GM20431 (cell line): ENCODE measurements around the gene ZC3H10.
"Not testable (repeated sequence)": the region's sequence is repeated elsewhere in the genome, so short reads cannot be mapped to it uniquely, and the experiment has no call there.

Experiments
- in situ Hi-C: fragments of 300-500 bp; cut with MseI, MboI; formaldehyde crosslinking; loops from one replicate; pipeline ENCODE4 v1.15.0; 2020; ENCODE audit warnings: low sequenced_read_pairs; ENCODE audit not compliant: unreplicated experiment

The ZC3H10 gene

DNA sequence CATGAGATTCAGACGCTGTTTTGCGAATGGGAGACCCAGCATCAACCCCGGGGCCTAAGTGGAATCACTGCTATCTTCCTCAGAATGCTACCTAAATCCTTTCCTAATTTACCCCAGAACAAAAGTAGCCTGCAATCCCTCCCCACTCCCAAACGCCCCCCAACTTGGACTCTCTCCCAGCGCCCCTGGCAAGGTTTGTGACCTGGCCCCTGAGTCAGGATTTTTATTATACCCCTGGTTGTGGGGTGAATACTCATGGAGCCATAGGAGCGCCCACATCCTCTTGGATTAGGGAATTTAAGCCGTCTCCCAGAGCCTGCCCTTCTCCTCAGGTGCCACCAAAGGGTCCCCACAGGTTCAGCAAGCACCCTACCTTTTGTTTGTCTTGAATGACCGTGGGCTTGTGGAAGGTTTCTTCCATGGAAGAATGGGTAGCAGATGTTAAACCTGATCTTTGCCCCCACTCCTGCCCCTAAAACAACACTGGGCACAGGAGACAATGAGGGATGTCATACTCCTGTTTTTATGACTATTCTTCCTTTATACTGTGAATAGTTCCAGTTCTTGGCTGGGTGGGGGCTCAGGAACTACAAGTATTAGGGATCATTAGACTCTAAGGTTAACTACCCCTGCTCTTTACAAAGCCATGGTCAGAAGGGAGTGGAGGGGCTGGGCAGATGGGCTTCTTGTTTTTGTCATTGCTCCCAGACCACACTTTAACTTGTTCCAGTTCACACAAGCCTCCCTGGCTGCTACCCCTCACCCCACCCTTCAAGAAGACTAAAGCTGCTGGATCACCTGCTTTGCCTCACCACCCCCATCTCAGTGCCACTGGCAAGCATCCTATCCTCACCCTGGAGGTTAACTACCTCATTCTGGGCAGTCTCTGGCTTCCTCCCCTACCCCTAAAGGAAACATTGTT is 35.0 kb downstream of the ZC3H10 start:
- in situ Hi-C loops, result no loop called here

DNA sequence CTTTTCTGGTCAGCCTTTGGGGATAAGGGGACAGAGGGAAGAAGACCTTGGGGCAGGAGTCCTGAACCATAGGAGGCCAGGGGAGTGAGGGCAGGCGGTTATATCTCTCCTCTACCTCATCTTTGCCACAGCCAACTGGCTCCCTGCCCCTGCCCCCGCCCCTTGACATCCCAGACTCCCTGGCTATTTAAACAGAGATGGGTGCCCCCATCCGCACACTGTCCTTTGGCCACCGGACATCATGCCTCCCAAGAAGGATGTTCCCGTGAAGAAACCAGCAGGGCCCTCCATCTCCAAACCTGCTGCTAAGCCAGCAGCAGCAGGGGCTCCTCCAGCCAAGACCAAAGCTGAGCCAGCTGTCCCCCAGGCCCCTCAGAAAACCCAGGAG is 35.6 kb downstream of the ZC3H10 start:
- in situ Hi-C loops, result no loop called here

DNA sequence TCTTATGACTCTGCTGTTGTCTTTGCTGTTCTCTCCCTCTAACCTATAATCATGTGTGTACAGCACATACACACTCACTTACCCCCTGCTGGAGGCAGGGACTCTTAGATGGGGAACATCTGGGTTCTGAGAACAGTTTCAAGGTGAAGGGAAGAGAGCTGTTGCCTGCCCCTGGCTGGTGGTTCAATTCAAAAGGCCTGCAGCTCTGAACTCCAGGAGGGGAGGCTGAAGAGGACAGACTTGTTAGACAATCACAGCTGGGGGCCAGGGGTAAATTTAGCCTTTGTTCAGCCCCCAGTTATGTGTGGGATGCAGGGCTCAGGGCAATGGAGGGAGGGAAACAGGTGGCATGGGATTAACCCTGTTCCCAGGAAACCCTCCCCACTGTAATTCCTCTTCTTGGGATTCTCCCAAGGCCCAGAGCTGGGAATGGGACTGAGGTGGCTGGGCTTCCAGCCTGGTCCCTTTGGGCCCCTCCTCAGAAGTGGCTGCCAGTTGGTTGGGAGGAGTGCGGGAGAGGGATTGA is 36.2 kb downstream of the ZC3H10 start:
- in situ Hi-C loops, result no loop called here

DNA sequence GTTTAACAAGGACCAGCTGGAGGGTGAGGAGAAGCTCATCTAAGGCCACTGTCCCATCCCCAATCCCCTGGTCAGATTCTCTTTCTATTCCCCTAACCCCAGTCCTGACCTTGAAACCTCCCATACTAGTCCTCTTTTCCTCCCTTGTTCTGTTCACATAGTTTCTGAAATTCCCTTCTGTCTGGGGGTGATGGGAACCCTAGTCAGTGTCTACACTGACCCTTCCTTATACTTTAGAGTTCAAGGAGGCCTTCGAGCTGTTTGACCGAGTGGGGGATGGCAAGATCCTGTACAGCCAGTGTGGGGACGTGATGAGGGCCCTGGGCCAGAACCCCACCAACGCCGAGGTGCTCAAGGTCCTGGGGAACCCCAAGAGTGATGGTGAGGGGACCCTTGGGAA is 36.8 kb downstream of the ZC3H10 start:
- in situ Hi-C loops, result no loop called here

DNA sequence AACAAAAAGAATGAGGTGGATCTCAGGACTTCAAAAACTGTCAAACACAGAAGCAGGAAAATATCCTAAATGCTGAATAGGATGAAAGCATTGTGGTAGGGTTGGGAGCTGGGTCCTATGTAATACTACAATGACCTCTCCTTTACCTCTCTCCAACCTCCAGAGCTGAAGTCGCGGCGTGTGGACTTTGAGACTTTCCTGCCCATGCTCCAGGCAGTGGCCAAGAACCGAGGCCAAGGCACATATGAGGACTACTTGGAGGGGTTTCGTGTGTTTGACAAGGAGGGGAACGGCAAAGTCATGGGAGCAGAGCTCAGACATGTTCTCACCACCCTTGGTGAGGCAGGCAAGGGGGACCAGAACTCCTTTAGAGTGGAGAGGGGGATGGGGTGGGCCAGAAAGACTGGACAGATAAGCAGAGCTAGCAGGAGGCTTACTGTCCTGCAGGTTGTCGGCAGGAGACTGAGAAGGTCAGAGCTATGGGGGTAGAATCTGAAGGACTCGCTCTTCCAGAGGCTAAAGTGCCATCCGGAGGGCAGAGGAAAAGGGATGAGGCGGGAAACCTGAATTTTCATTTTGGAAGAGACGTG is 37.3 kb downstream of the ZC3H10 start:
- in situ Hi-C loops, result no loop called here

DNA sequence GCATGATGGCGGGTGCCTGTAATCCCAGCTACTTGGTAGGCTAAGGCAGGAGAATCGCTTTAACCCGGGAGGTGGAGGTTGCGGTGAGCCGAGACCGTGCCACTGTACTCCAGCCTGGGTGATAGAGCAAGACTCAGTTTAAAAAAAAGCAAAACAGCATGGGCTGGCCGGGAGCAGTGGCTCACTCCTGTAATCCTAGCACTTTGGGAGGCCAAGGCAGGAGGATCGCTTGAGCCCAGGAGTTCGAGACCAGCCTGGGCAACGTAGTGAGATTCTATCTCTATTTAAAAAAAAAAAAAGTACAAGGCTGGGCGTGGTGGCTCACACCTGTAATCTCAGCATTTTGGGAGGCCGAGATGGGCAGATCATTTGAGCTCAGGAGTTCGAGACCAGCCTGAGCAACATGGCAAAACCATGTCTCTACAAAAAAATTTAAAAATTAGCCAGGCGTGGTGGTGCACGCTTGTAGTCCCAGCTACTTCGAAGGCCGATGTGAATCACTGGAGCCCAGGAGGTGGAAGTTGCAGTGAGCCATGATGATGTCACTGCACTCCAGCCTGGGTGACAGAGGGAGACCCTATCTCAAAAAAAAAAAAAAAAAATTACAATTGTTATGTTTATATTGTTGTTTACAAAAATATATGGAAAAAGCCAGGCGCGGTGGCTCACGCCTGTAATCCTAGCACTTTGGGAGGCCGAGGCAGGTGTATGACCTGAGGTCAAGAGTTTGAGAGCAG is 38.6 kb downstream of the ZC3H10 start:
- in situ Hi-C loops, result not testable (repeated sequence)

DNA sequence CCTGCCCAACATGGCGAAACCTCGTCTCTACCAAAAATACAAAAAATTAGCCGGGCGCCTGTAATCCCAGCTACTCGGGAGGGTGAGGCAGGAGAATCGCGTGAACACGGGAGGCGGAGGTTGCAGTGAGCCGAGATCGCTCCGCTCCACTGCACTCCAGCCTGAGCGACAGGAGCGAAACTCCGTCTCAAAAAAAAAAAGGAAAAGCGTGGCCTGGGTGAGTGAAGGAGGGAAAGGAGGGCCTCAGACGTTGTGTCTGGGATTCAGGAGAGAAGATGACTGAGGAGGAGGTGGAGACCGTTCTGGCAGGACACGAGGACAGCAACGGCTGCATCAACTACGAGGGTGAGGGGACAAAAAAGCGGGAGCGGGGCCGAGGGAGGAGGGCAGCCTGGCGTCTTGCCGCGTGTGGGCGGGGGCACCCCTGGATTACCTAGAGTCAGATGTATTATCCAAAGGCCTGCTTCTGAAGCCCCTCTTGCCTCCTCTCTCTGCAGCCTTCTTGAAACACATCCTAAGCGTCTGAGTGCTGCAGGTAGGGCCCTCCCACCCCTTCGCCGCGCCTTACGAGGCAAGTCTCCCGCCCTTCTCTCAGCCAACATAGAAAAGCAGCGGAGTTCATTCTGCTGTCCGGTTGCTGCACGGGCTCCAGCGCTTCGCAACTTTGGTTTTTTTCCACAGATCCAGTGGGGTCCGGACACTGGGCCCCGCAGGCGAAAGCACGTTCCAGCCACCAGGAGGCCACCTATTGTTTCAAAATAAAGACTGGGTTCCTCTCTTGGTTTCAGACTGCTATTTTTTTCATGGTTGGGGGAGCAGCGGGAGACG is 39.3 kb downstream of the ZC3H10 start:
- in situ Hi-C loops, result no loop called here

GRCh38 chr12:56158029-56158925 is 40.2 kb downstream of the ZC3H10 start, which contains the start of gene MYL6:
TSS of gene MYL6 (plus strand) at chr12:56158359. CDS start at chr12:56158402, 43 bp downstream.
- in situ Hi-C loops, result no loop called here

DNA sequence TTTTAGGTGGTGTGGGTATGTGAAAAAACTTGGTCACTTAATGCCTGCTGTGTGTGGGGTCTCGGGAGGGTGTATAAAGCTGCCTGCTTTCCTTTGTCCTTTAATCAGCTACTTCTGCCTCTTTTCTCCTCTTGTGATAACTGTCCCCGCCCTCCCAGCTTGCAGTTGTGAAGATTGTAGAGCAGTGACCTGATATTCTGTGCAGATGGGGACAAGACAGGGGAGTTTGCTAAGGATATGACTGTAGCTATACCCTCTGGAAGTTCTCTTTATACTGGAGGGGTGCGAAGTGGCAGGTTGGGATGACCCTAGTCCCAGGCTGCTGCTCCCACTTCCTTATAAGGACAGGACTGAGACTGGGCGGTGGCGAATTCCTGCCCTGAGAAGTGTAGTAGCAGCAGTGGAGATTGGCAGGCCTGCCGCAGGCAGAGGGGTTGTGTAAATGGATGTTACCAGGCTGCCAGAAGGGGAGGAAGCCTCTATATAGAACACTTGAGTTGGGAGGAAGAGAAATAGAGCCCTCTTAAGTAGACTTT is 40.9 kb downstream of the ZC3H10 start:
- in situ Hi-C loops, result no loop called here

DNA sequence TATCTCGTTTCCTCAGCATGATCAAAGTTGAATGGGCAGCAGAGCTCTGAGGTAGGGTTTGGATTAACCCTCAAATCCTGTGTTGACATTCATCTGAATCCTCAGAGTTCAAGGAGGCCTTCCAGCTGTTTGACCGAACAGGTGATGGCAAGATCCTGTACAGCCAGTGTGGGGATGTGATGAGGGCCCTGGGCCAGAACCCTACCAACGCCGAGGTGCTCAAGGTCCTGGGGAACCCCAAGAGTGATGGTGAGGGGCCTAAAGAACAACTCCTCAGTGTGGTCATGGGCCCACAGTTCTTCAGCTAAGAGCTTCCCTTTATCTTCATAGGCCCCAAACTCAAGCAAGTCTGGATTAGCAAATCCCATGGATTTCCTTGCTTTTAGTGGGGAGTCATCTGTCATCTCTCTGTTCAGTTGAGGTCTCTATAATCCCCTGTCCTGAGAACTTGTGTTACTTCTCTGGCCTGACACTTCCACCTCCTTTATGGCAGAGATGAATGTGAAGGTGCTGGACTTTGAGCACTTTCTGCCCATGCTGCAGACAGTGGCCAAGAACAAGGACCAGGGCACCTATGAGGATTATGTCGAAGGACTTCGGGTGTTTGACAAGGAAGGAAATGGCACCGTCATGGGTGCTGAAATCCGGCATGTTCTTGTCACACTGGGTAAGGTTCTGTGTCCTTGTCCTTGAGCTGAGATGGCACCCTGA is 41.6 kb downstream of the ZC3H10 start:
- in situ Hi-C loops, result no loop called here

- in situ Hi-C loops, result no loop called here
Observed at GRCh38 chr12:56160193-56160763, 42.2 kb downstream of the ZC3H10 start.

DNA sequence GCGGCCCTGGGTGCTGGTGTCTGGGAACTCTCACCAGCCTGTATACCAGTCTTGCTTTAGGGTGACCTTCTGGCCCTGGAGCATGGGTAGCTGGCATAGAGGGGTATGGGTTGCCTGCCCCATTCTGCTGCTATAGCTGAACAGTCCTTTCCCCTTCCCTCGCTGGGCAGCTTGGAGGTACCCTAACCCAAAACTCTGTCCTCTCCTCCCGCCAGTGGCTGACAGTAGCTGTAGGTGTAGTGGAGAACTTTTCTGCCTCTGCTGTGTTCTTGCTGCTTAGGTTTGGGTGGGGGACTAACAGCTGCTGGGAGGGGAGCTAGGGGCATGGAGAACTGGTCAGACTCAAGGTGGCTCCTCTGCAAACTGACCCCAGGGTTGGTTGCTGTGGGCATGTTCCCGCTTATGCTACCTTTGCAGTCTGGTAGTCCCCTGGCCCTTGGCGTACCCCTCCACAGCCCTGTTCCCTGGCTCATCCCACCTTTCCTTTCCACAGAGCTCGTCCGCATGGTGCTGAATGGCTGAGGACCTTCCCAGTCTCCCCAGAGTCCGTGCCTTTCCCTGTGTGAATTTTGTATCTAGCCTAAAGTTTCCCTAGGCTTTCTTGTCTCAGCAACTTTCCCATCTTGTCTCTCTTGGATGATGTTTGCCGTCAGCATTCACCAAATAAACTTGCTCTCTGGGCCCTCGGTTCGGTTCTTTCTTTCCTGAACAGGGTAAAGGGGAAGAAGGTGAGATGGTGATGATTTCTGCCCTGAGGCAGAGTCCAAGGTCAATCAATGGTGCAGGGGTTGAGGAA is 43.0 kb downstream of the ZC3H10 start:
- in situ Hi-C loops, result no loop called here

GRCh38 chr12:56161690-56162351 is 43.8 kb downstream of the ZC3H10 start:
- in situ Hi-C loops, result no loop called here

DNA sequence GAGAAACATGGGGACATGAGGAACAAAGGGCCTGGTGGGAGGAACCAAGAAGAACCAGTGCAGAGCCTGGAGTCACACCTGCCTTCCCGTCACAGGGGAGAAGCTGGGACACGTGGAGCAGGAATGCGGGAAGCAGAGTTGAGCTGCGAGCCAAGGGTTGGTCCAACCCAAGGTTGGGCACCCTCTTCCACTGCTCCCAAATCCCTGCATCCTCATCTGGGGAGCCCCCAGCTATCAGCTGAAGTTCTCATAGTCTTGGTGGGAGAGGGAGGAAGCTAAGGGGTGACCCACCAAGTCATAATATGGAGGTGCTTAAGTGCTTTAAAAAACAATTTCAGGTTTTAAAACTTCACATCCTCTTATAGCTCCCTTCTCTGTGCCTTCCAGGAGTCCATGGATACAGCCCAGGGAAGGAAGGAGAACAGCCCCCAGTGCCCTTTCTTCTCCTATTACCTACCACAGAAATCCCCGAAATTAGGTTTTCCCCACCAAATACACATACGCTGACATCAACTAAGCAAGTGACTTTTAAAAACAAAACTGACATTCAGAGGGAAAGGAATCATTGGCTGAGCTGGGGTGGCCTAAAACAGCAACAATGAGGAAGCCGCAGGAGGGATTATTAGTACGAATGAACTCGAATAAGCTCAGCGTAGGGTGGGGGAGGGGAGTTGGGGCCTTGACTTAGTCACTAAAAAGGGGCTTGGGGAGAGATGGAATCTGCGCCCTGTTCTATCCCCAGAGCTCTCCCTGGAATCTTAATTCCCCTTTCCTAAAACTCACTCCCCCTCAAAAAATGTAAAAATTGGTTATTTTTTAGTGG is 44.6 kb downstream of the ZC3H10 start:
- in situ Hi-C loops, result no loop called here

GRCh38 chr12:56163533-56164344 is 45.7 kb downstream of the ZC3H10 start:
- in situ Hi-C loops, result no loop called here
